Endothelial cell (in vitro differentiated cells): ENCODE data around the gene WDR4. TPM values are rescaled to one million over a fixed set of nuclear protein-coding genes. Genes with fewer than 3 reads are reported as not detected.

Experiments
- DNase-seq: peaks from one replicate; pipeline ENCODE4 v3.0.0; 2021; ENCODE audit warnings: low spot score
- H3K27ac Mint-ChIP-seq: one replicate; pipeline ENCODE4 v1.8.0; 2021; ENCODE audit warnings: mixed read lengths, inconsistent platforms; ENCODE audit not compliant: unreplicated experiment
- H3K27me3 Mint-ChIP-seq: one replicate; pipeline ENCODE4 v1.8.0; 2021; ENCODE audit warnings: mild to moderate bottlenecking, moderate library complexity, mixed read lengths, inconsistent platforms; ENCODE audit not compliant: unreplicated experiment
- H3K36me3 Mint-ChIP-seq: one replicate; pipeline ENCODE4 v1.8.0; 2021; ENCODE audit warnings: mild to moderate bottlenecking, low read depth, mixed read lengths, inconsistent platforms; ENCODE audit not compliant: unreplicated experiment
- H3K4me1 Mint-ChIP-seq: one replicate; pipeline ENCODE4 v1.8.0; 2021; ENCODE audit warnings: mild to moderate bottlenecking, mixed read lengths, inconsistent platforms; ENCODE audit not compliant: unreplicated experiment
- H3K4me3 Mint-ChIP-seq: one replicate; pipeline ENCODE4 v1.8.0; 2021; ENCODE audit warnings: mild to moderate bottlenecking, mixed read lengths, inconsistent platforms; ENCODE audit not compliant: unreplicated experiment
- H3K9me3 Mint-ChIP-seq: one replicate; pipeline ENCODE4 v1.8.0; 2021; ENCODE audit warnings: mixed read lengths, inconsistent platforms; ENCODE audit not compliant: unreplicated experiment
- total RNA-seq: library from RNA; stranded (reverse); fragmentation: NEBNext Ultra II Directional; extraction: Animal tissue kit (Norgen Biotek cat#: 25700); gene quantifications from one replicate; pipeline ENCODE4 v1.2.1, GENCODE V29; 2021; ENCODE audit not compliant: unreplicated experiment
- TF ChIP-seq, protein P1 (sequence below): fragments of 200-600 bp; sonication (generic); IDR thresholded peaks from one replicate; pipeline ENCODE4 v1.5.0; 2021; ENCODE audit warnings: antibody characterized with exemption; ENCODE audit not compliant: unreplicated experiment

Gene WDR4
- total RNA-seq, 1 donor from 2014 or later = 14.3 TPM

DNA sequence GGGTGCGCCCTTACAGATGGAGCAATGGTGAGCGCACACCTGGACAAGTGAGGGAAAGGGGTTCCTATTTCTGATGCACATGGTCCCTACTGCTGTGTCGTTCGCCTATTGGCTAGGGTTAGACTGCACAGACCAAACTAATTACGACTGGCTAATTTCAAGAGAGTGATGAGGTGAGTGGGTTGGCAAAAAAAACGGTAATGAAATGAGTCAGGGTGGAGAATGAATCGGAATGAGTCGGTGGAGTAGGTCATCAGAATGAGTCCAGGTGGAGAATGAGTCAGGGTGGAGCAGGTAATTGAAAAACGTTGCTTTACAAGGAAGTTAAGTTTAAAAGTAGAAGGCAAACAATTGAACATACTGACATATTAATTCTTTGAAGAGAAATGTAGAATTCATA is 79.8 kb downstream of the WDR4 start:
- no peaks in the 10 kb centered on the region for H3K36me3 Mint-ChIP-seq
- H3K27me3 Mint-ChIP-seq = peaks cover 2% of the 10 kb centered on the region
- H3K4me1 Mint-ChIP-seq = peaks cover 2% of the 10 kb centered on the region
- DNase-seq = no peak
- TF ChIP-seq, protein P1, sequence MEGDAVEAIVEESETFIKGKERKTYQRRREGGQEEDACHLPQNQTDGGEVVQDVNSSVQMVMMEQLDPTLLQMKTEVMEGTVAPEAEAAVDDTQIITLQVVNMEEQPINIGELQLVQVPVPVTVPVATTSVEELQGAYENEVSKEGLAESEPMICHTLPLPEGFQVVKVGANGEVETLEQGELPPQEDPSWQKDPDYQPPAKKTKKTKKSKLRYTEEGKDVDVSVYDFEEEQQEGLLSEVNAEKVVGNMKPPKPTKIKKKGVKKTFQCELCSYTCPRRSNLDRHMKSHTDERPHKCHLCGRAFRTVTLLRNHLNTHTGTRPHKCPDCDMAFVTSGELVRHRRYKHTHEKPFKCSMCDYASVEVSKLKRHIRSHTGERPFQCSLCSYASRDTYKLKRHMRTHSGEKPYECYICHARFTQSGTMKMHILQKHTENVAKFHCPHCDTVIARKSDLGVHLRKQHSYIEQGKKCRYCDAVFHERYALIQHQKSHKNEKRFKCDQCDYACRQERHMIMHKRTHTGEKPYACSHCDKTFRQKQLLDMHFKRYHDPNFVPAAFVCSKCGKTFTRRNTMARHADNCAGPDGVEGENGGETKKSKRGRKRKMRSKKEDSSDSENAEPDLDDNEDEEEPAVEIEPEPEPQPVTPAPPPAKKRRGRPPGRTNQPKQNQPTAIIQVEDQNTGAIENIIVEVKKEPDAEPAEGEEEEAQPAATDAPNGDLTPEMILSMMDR = no peak
- H3K27ac Mint-ChIP-seq = no peak overlapping the region
- no peaks in the 10 kb centered on the region for H3K9me3 Mint-ChIP-seq
- no peak overlapping the region for H3K4me3 Mint-ChIP-seq

Other genes with a start within 250 kb of the WDR4 start
- gene PDE9A, start 225.9 kb downstream of the WDR4 start, total RNA-seq = 20.7 TPM
- 28.1 TPM for gene NDUFV3, start 13.8 kb upstream of the WDR4 start, total RNA-seq
- 20.5 TPM for gene ERVH48-1, start 46.1 kb upstream of the WDR4 start, total RNA-seq
- gene PKNOX1, start 95.0 kb upstream of the WDR4 start, total RNA-seq = 8.2 TPM
- gene CBS, start 196.3 kb upstream of the WDR4 start, total RNA-seq = 91.1 TPM
- 28.6 TPM for gene U2AF1, start 228.0 kb upstream of the WDR4 start, total RNA-seq